NCI-H1092 treated with DMSO at 0.1 percent for 48 hours (cell line): ENCODE data around the gene FCER2.
A peak's percentile ranks its signal among the peaks of the same experiment; 100 is the strongest.
"Not testable (repeated sequence)": the region's sequence is repeated elsewhere in the genome, so short reads cannot be mapped to it uniquely, and the experiment has no call there.

ENCODE experiments used
- DNase-seq: peaks from one replicate; lab custom pipeline; 2025; lab: John Stamatoyannopoulos, UW

FCER2 gene, protein sequence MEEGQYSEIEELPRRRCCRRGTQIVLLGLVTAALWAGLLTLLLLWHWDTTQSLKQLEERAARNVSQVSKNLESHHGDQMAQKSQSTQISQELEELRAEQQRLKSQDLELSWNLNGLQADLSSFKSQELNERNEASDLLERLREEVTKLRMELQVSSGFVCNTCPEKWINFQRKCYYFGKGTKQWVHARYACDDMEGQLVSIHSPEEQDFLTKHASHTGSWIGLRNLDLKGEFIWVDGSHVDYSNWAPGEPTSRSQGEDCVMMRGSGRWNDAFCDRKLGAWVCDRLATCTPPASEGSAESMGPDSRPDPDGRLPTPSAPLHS

DNA sequence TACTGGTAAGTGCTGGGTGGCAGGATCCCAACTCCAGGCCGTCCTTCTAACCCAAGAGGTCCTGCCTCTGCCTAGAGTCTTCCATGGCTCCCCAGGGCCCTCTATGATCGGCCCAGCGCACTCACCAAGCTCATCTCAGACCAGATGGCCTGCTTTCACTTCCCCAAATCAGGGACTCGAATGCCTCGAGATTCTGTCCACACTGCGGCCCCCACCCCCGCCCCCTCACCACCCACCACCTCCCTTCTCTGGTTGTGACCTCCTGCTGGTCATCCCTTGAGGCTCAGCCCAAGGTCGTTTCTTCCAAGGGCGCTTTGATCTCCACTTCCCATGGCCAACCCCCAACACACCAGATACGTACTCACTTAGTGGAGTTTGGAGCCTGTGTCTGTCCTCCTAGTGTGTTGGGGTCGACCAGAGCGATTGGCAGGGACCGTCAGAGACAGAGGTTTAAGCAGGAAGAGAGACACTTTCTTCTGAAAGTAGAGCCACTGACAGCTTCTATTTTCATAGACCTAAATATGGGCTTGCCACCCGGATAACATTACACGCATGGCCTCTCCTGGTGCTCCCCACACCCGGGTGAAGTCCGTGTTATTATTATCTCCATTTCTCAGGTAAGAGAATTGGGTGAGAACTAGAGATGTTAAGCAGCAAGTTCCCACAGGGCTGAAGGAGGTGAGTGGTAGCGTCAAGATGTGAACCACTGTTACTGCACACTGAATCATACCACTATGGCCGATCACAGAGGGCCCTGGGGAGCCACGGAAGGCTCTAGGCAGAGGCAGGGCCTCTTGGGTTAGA is at the start of gene FCER2:
Gene FCER2 (minus strand): TSS at position 478 of the 804 bp plus-strand sequence. CDS start 2,371 bp downstream, outside the sequence.
- DNase-seq = no peak

DNA sequence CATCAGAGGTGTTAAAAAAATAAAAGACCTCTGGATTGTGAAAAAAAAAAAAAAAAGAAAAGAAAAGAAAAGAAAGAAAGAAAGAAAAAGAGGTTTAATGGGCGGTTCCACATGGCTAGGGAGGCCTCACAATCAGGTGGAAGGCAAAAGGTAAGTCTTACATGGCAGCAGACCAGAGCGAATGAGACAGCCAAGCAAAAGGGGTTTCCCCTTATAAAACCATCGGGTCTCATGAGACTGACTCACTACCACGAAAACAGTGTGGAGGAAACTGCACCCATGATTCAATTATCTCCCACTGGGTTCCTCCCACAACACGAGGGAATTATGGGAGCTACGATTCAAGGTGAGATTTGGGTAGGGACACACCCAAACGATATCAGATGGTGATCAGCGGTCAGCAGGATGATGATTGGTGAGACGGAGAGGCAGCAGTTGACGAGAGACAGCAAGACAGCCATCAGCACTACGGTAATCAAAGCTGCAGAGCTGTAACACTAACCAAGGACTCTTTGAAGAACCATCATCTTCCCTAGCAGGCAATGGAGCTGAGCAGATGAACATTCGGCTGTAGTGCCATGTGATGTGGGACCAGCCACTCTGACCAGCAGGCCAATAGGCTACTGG is 49.3 kb upstream of the FCER2 start:
- DNase-seq = no peak

DNA sequence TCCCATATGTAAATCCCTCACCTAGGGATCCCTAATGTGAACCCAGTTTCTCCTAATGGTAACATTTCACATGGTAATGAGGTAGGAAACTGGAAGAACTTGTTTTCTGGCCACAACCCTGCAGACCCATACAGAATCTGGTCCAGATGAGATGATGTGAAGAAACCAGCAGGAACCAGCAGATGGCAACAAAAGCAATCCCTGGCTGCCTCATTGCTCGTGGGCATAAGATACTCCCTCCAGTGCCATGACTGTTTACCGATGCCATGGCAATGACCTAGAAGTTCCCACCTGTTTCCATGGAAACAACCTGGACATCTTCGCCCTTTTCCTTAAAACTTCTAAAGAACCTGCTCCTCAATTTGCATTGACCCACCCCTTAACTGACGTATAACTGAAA is 46.8 kb upstream of the FCER2 start:
- peak; percentile 22 for DNase-seq

DNA sequence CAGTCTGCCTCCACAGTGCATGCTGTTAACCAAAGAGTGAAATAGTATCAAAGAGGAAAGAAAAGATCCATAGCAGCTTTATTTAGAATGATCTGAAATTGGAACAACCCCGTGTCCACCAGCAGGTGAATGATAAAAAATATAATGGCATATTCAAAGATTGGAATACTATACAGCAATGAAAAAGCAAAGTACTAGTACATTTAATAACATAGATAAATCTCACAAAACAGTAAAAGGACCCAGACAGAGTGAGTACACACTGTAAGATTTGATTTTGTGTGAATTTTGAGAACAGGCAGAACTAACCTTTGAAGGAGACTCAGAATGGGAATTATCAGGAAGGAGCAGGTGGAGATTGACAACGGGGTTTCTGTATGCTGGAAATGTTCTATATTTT is 46.2 kb upstream of the FCER2 start:
- DNase-seq = no peak

DNA sequence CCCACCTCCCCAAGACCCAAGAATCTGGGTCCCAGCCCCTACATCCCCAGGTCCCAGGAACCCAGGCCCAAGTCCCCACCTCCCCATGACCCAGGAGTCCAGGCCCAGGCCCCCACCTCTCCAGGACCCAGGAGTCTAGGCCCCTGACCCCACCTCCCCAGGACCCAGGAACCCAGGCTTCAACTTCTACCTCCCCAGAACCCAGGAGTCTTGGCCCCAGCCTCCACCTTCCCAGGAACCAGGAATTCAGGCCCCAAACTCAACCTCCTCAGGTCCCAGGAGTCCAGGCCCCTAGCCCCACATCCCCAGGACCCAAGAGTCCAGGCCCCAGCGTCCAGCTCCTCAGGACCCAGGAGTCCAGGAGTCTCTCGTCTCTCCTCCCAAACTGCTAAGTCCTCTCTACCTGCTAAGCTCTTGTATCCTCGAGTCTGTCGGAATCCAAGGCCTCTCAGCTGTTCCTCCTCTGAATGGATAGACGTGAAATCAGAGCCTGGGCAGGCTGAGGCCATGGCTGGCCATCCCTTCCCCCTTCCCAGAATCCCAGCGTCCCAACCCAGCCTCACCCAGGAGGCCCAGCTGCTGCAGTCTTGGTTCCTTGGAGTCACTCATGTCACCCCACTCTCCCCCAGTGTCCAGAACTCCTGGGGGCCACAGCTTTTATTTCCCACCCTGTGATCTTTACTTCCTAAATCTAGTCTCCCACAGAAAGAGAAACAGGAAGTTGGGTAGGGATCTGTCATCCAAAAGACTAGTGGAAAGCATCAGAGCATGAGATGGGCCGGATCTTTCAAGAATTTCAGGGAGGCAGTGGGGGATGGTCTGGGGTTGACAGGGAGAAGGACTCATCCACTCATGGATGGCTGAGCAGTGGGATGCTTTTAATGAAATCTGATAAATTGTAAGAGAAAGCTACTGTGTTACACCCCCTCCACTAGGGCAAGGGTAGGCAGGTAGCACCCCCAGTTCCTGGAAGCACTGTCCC is 45.3 kb upstream of the FCER2 start, which contains the start of gene CD209:
Gene CD209 (minus strand): TSS at position 632 of the 982 bp plus-strand sequence. CDS start 23 bp downstream, at position 609.
- DNase-seq = no peak

DNA sequence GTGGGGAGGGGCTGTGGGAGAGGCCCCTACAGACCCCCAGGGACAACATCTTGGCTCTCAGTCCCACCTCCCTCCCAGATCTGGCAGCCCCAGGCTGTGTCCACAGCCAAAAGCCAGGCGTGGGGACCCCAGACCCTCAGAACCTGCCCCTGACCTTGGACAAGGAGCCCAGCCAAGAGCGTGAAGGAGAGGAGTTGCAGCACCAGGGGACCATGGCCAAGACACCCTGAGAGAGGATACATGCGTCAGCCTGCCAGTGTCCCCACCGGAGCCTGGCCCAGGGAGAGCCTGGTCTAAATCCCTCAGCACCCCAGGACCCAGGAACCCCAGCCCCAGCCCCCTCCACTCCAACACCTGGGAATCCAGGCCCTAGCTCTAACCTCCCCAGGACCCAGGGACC is 44.4 kb upstream of the FCER2 start:
- DNase-seq = not testable (repeated sequence)

DNA sequence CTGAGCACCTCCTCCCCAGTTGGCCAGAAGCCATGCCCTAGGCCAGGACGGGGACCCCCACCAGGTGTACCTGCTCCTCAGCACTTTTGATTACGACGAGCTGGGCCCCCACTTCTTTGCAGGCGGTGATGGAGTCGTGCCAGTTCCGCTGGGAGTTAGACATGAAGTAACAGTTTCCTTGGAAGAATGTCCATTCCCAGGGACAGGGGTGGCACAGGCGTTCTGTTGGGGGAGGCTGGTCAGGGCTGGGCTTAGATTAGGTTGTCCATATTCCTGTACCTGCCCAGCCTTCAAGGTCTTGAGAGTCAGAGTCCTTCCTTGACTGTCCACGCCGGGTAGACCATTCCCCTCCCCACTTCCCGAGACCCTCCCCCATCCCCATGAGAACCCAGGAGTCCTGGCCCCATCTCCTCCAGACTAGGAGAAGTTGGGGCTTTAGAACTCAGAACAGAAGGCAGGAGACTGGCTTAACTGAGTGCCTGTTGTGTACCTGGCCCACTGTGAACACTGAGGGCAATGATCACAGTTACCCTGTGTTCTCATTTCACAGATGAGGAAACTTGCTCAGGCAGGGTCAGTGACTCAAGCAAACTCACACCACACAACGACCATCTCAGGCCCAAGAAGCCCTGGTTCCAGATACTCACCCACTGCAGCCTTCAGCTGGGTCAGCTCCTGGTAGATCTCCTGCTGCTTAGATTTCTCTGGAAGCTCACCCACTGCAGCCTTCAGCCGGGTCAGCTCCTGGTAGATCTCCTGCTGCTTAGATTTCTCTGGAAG is 43.1 kb upstream of the FCER2 start:
- no peak for DNase-seq

DNA sequence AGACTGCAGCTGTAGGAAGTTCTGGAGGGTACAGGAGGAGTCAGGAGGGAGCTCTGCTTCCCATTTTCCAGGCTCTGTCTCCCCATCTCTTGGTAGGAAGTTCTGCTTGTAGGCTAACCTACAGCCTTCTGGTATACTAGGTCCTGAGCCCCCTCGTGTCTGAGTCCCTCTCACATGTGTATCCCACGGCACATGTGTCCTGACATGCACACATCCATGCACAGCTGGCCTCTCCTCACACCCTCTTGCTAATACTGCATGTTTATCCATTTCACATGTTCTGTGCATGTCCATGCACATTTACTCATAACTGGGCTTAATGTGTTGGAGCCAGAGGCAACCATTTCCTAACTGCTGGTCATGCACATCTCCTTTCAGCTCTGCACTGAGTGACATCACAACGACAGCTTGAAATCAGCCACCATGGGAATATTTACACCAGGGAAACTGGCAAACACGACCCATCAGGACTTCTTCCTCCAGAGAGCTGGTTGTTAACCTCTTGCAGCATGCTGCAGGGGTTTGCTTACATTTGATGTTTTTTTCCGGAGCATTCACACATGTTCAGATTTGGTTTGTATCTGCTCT is 42.4 kb upstream of the FCER2 start:
- no peak for DNase-seq

DNA sequence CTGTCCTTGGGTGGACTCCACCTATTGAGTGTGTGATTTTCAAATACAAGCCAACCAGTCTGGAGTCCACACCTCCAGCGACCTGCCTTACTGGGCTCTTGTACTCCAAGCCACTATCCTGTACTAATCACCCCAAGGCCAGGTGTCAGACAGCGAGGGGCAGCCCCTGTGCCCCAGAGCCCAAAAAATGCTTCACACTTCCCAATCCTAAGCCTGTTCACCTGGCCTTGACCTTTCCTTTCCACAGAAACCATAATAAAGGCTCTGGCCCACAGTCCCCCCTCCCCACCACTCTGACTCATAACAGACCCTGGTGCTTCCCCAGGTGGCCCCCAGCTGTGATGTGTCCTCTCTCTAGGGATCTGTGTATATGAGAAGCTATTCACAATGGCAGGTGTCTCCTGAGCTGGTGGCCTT is 41.5 kb upstream of the FCER2 start:
- no peak for DNase-seq

DNA sequence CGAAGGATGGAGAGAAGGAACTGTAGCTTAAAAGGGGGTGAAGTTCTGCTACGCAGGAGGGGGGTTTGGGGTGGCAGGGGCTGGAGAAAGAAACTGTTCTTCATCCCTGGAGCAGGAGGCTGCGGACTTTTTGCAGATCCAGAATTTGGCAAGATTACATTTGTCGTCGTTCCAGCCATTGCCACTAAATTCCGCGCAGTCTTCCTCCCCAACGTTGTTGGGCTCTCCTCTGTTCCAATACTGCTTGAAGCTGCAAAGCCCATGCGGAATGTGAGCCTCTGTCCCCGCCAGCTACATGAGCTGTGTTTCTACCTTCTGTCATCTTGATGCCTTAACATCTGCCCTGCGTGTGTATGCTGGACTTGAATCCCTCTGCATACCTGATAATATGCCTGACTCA is 41.1 kb upstream of the FCER2 start:
- no peak for DNase-seq

DNA sequence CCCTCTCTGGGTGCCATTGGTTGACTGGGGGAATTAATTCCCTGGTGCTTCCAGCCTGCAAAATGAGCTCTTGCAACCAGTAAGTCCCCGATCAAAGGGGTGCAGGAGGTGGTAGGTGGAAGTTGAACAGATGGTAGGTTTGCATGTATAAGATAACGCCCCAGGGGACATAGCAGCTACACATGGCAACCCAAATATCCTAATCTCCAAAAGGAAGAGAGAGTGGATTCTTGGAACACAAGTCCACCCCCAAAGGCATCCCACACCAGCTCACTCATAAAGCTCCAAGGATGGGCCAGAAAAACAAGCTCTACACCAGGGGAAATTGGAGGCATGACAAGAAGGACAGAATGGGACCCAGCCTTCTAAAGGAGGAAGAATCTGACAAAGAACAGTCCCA is 40.6 kb upstream of the FCER2 start:
- no peak for DNase-seq

DNA sequence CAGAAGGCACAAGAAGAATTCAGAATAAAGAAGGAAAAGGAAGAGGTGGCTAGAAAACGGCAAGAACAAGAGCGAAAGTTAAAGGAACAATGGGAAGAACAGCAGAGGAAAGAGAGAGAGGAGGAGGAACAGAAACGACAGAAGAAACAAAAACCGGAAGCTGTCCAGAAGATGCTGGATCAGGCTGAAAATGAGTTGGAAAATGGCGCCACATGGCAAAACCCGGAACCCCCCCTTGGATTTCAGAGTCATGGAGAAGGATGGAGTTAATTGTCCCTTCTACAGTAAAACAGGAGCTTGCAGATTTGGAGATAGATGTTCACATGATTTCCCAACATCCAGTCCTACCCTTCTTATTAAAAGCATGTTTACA is 38.7 kb upstream of the FCER2 start:
- DNase-seq = no peak

DNA sequence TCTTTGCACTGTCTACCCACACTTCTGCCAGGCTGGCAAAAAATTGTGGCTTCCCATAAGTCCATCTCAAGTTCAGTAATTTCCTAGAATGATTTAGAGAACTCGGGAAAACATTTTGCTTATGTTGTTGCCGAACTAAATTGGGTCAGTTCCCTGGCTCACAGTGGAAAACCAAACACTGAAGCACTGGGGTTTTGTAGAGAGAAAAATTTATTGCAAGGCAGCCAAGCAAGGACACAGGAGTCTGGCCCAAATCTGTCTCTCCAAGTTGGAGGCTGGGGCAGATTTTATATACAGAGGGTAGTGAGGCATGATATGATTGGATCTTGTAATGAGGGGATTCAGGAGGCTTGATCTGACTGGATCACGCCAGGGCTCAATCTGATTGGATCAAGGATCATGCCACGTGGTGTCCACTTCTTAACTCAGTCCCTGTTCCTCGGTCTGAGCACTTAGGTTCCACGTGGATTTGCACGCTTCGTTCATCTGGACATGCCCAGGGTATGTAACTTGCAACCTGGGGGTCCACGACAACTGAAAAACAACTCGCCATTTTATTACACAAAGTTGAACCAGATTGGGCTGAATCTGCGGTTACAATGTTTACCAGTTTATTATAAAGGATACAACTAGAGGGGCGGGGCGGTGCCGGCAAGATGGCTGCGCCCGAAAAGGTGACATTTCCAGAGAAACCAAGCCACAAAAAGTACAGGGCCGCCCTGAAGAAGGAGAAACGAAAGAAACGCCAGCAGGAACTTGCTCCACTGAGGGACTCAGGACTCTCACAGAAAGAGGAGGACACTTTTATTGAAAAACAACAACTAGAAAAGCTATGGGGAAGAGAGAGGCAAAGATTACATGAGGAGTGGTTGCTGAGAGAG is 38.1 kb upstream of the FCER2 start:
- no peak for DNase-seq

DNA sequence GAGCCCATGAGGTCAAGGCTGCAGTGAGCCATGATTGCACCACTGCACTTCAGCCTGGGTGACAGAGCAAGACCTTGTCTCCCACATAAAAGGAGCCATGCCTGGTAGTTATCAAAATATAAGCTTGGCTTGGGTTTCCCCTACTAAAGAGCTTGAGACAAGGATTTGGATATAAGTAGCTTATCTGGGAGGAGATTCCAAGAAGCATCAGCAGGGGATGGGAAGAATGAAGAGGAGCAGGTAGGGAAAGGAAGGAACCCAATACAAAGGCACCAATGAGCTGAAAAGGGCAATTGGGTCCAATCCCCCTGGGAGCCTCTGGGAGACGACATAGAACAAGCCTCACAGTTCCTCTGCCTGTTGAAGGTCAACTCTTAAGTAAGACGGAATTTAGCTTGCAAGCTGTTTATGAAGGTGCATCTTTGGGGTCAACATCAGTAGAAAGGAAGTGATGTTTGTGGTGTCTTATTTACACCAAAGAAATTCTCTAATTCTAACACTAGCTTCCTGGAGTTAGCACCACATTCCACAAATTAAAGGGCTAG is 37.4 kb upstream of the FCER2 start:
- no peak for DNase-seq

DNA sequence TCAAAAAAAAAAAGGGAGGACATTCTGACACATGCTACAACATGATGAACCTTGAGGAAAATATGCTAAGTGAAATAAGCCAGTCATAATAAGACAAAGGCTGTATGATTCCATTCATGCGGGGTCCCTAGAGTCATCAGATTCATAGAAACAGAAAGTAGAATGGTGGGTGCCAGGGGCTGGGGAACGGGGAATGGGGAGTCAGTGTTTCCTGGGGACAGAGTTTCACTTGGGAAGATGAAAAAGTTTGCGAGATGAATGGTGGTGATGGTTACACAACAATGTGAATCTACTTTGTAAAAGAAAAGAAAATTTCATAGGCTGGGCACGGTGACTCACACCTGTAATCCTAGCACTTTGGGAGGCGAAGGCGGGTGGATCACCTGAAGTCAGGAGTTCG is 36.1 kb upstream of the FCER2 start:
- no peak for DNase-seq

DNA sequence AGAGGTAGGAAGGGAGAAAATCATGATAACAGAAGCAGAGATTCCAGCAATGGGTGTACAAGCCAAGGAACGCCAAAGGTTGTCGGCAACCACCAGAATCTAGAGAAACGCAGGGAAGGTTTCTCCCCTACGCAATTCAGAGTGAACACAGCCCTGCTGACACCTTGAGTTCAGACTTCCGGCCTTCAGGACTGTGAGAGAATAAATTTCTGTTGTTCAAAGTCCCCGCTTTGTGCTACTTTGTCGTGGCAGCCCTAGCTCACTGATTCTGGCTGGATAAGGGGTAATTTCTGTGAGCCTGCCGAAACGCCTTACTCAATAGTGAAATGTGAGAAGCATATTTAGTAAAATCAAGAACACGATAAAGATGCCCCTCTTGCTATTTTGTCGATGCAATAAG is 35.3 kb upstream of the FCER2 start:
- DNase-seq = no peak

DNA sequence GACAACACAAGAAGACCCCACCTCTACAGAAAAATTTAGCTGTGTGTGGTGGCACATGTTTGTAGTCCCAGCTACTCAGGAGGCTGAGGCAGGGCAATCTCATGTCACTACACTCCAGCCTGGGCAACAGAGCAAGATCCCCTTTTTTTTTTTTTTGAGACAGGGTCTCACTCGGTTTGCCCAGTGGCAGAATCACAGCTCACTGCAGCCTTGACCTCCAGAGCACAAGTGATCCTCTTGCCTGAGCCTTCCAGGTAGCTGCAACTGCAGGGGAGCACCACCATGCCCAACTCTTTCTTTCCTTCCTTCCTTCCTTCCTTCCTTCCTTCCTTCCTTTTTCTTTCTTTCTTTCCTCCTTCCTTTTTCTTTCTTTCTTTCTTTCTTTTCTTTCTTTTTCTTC is 34.2 kb upstream of the FCER2 start:
- DNase-seq = no peak

DNA sequence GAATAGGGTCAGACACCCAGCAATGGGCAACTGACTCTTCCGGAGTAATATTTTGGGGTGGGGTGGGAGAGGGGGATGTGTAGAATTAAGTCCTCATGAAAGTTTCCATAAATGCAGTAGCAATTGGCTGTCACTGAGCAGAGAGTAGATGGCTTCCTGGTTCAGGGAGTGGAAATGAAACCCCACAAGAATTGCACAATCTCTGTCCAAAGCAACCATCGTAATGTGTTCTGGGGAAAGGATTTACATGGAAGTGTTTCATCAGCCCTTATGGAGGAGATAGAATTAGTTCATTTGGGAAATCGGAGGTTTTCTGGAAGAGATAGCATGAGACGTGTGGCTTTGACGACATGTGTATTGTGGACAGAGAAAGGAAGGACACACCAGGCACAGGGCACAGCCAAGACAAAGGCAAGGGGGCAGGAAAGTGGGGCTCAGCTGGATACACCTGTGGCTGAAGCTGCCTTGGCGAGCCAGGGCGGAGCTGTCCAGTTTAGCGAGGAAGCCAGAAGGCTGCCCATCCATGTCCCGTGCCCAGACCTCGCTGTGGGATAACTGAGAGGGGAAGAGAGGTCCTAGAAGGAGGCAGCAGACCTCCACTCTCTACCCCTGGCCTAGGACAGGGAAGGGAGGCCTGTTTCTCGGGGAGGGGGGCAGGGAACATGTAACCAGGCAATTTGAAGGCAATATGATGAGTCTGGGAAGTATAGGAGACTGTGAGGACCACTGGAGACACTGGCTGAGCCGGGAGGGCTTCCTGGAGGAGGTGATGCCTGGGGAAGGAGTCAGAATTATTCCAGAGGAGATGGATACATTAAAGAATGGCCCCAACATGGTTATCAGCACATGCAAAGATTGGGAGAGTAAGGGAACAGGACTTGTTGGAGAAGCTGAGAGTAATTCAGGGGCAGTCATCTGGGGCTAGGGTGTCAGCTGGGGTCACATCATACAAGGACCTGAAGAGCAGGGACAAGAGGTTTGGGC is 32.6 kb upstream of the FCER2 start:
- no peak for DNase-seq
